Right lobe of liver (tissue), 4 donors: ENCODE data around the gene FEM1C.

Experiments
- CTCF ChIP-seq, 4 donors: fragments of 200-600 bp in 3 of 4; fragments of 450-650 bp in 1 of 4; IDR thresholded peaks; one replicate each; pipeline versions ENCODE4 v1.5.1 to v1.8.0; 2016 to 2022; ENCODE audit warnings: antibody characterized with exemption in 4 of 4, mild to moderate bottlenecking in 2 of 4
- POLR2A ChIP-seq: fragments of 450-650 bp; IDR thresholded peaks from one replicate; pipeline ENCODE4 v1.6.1; 2017; ENCODE audit warnings: antibody characterized with exemption, mild to moderate bottlenecking
- donor health status: DM: no; HTN: no; CAD: no.
- donor health status: DM: no; HTN: no; CAD: no.
- donor health status: DM: no; HTN: yes; CAD: no.

- TF ChIP-seq POLR2A (no peak), CTCF (IDR thresholded peaks at IDR 0.05) (peak in 1 of 4 donors; percentile 4)
These were observed 4.6 kb upstream of the FEM1C start for GRCh38 chr5:115549154-115549553.
